GM10266 (cell line): ENCODE data around the gene CCDC141.

Experiments used
- DNase-seq: peaks from one replicate; pipeline ENCODE4 v3.0.0; 2012; ENCODE audit errors: extremely low spot score
- TF ChIP-seq, protein P1 (sequence below): IDR thresholded peaks from 2 replicates; pipeline ENCODE4 v1.5.1; 2012; ENCODE audit warnings: mild to moderate bottlenecking, low read depth; ENCODE audit not compliant: control insufficient read depth, insufficient read depth; ENCODE audit errors: missing control alignments

The CCDC141 gene

GRCh38 chr2:178884440-178884839 is 165.5 kb downstream of the CCDC141 start:
- TF ChIP-seq, protein P1, sequence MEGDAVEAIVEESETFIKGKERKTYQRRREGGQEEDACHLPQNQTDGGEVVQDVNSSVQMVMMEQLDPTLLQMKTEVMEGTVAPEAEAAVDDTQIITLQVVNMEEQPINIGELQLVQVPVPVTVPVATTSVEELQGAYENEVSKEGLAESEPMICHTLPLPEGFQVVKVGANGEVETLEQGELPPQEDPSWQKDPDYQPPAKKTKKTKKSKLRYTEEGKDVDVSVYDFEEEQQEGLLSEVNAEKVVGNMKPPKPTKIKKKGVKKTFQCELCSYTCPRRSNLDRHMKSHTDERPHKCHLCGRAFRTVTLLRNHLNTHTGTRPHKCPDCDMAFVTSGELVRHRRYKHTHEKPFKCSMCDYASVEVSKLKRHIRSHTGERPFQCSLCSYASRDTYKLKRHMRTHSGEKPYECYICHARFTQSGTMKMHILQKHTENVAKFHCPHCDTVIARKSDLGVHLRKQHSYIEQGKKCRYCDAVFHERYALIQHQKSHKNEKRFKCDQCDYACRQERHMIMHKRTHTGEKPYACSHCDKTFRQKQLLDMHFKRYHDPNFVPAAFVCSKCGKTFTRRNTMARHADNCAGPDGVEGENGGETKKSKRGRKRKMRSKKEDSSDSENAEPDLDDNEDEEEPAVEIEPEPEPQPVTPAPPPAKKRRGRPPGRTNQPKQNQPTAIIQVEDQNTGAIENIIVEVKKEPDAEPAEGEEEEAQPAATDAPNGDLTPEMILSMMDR: no peak
- DNase-seq: no peak

- no peak for DNase-seq
- TF ChIP-seq, protein P1: no peak
Measured at GRCh38 chr2:178882666-178883440, 167.1 kb downstream of the CCDC141 start.

GRCh38 chr2:178881075-178881474 is 168.9 kb downstream of the CCDC141 start:
- TF ChIP-seq, protein P1: no peak
- no peak for DNase-seq

DNA sequence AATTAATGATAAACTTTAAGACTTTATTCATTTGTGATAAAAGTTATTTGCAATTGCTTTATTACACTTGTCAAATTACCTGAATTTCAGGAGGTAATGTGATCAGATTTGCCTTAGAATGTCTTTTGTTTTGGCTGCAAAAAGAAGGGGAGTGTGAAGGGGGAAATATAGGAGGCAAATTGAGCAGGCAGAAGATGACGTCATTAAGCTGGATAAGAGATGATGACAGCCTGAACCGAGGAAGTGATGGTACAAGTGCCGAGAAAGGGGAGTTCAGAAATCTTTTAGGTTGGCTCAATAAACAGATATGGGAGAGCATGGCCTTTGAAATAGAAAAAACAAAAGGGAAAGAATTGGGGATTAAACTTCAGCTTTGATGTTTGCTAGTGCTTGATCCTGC is 169.7 kb downstream of the CCDC141 start:
- TF ChIP-seq, protein P1: no peak
- no peak for DNase-seq

- TF ChIP-seq, protein P1: no peak
- DNase-seq: no peak
Measured at GRCh38 chr2:178877874-178878273, 172.1 kb downstream of the CCDC141 start.

DNA sequence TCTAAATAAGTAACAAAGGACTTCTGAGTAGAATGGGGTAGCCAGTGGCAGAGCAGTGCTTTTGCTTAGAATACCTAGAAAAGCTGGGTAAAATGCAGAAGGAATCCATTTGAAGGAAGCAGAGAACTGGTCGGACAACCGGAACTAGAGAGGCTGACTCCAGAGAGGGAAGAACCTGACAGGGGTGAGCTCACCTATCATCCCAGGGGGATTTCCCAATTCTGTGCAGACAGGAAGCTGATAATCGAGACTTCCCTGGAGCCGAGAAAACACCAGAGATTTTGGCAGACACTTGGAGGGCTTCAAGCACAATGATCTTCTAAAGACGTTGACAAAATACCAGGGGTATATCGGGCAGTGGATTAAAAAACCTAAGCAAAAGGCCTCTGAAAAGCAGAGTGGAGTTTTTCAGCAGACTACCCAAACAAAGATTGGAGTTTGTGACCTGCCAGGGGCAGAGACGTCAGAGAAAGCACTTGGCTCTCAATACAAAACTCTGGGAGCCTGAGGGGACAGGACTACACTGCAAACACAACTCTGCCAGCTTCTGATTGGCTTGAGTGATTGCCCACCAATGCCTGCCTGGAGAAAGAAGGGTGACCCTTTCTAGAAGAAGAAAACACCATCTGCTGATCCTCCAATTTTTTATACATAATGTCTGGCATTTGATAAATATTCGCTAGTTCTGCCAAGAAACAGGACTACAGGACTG is 175.3 kb downstream of the CCDC141 start:
- no peak for DNase-seq
- TF ChIP-seq, protein P1: no peak

DNA sequence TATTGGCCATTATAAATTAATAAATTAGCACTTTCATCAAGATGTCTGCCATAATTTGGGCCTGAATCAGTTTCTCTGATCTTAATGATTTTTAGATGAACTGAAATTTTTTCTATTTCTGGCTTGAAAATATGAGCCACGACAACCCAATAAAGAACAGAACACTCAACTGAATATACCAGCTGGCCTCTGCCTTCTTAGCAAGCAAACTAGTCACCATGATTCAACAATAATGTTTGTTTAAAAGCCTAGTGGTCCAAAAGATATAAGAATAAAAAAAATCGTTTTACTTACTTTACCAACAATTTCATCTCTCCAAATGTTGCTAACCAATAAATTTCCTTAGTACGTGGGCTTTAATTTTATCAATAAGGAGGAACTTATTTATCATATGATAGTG is 176.0 kb downstream of the CCDC141 start:
- TF ChIP-seq, protein P1: no peak
- DNase-seq: no peak
